Inflammatory macrophage treated with lipopolysaccharide for 1 hour (primary cell): Measurements from ENCODE around the gene MCTP1.

Experiments used
- DNase-seq, 2 donors: peaks; one replicate each; pipeline ENCODE4 v3.0.0-alpha.2; 2020 to 2022

The MCTP1 gene

GRCh38 chr5:94691291-94691690 is 593.6 kb downstream of the MCTP1 start:
- no peak for DNase-seq

GRCh38 chr5:94690778-94691177 is 594.1 kb downstream of the MCTP1 start:
- no peak for DNase-seq

- no peak for DNase-seq
Observed at GRCh38 chr5:94689908-94690307, 595.0 kb downstream of the MCTP1 start.

- no peak for DNase-seq
Observed at GRCh38 chr5:94682814-94683520, 601.9 kb downstream of the MCTP1 start.

- no peak for DNase-seq
Observed at GRCh38 chr5:94675965-94676618, 608.8 kb downstream of the MCTP1 start.

GRCh38 chr5:94674490-94675382 is 610.2 kb downstream of the MCTP1 start:
- DNase-seq = no peak

GRCh38 chr5:94672746-94673145 is 612.1 kb downstream of the MCTP1 start:
- DNase-seq = no peak

GRCh38 chr5:94670726-94671125 is 614.2 kb downstream of the MCTP1 start:
- DNase-seq = no peak

GRCh38 chr5:94667937-94668336 is 617.0 kb downstream of the MCTP1 start:
- no peak for DNase-seq

GRCh38 chr5:94661086-94661485 is 623.8 kb downstream of the MCTP1 start:
- DNase-seq = no peak

GRCh38 chr5:94660506-94660905 is 624.4 kb downstream of the MCTP1 start:
- DNase-seq = no peak

GRCh38 chr5:94658272-94658671 is 626.6 kb downstream of the MCTP1 start:
- DNase-seq = no peak
